ENCODE results near the gene ATP5PD.
"Not testable (repeated sequence)": the region's sequence is repeated elsewhere in the genome, so short reads cannot be mapped to it uniquely, and the experiment has no call there.

Gene ATP5PD

GRCh38 chr17:75049706-75050105 is 2.9 kb upstream of the ATP5PD start:
- Histone ChIP-seq H3K79me2 (peaks cover 2% of the 10 kb centered on the region), H3K36me3 (ENCODE audit: control insufficient read depth, insufficient read depth, low read length) (no peaks in the 10 kb centered on the region), H3K4me1 (peaks cover 4% of the 10 kb centered on the region), H3K4me3 (ENCODE audit: low read depth, low read length) (no peak overlapping the region), H3K27ac (no peak overlapping the region), H3K9me3 (ENCODE audit: control insufficient read depth, low read length) (no peaks in the 10 kb centered on the region), H3K9ac (no peak overlapping the region), H3K27me3 (ENCODE audit: control insufficient read depth, insufficient read depth, low read length) (no peaks in the 10 kb centered on the region), H2AFZ (no peak overlapping the region), H3K4me2 (ENCODE audit: low read length) (no peak overlapping the region)
- TF ChIP-seq CTCF (IDR thresholded peaks at IDR 0.05): no peak

- Histone ChIP-seq H3K9ac (no peak overlapping the region), H2AFZ (no peak overlapping the region), H3K79me2 (no peaks in the 10 kb centered on the region), H3K4me3 (ENCODE audit: low read depth, low read length) (no peak overlapping the region), H3K36me3 (ENCODE audit: control insufficient read depth, insufficient read depth, low read length) (no peaks in the 10 kb centered on the region), H3K9me3 (ENCODE audit: control insufficient read depth, low read length) (no peaks in the 10 kb centered on the region), H3K27me3 (ENCODE audit: control insufficient read depth, insufficient read depth, low read length) (no peaks in the 10 kb centered on the region), H3K4me1 (peaks cover 4% of the 10 kb centered on the region), H3K4me2 (ENCODE audit: low read length) (no peak overlapping the region), H3K27ac (no peak overlapping the region)
- no peak for TF ChIP-seq CTCF (IDR thresholded peaks at IDR 0.05)
Observed at GRCh38 chr17:75049057-75049456, 2.3 kb upstream of the ATP5PD start.

GRCh38 chr17:75048249-75048878 is 1.6 kb upstream of the ATP5PD start:
- no peak overlapping the region for H3K9ac ChIP-seq
- H3K36me3 ChIP-seq (ENCODE audit: control insufficient read depth, insufficient read depth, low read length): no peaks in the 10 kb centered on the region
- H3K27me3 ChIP-seq (ENCODE audit: control insufficient read depth, insufficient read depth, low read length): no peaks in the 10 kb centered on the region
- H3K79me2 ChIP-seq: no peaks in the 10 kb centered on the region
- no peak overlapping the region for H2AFZ ChIP-seq
- H3K4me1 ChIP-seq: peaks cover 4% of the 10 kb centered on the region
- H3K27ac ChIP-seq: no peak overlapping the region
- H3K4me3 ChIP-seq (ENCODE audit: low read depth, low read length): peak overlapping the region; percentile 48
- no peaks in the 10 kb centered on the region for H3K9me3 ChIP-seq (ENCODE audit: control insufficient read depth, low read length)
- TF ChIP-seq CTCF (IDR thresholded peaks at IDR 0.05): no peak
- peak overlapping the region; percentile 51 for H3K4me2 ChIP-seq (ENCODE audit: low read length)

GRCh38 chr17:75047398-75048098 is 779 bp upstream of the ATP5PD start:
- Histone ChIP-seq H3K4me1 (peaks cover 4% of the 10 kb centered on the region), H3K4me2 (ENCODE audit: low read length) (peak overlapping the region; percentile 51), H3K79me2 (no peaks in the 10 kb centered on the region), H3K9me3 (ENCODE audit: control insufficient read depth, low read length) (no peaks in the 10 kb centered on the region), H3K27ac (no peak overlapping the region), H2AFZ (peak overlapping the region; percentile 85), H3K27me3 (ENCODE audit: control insufficient read depth, insufficient read depth, low read length) (no peaks in the 10 kb centered on the region), H3K36me3 (ENCODE audit: control insufficient read depth, insufficient read depth, low read length) (no peaks in the 10 kb centered on the region), H3K4me3 (ENCODE audit: low read depth, low read length) (peak overlapping the region; percentile 48), H3K9ac (no peak overlapping the region)
- TF ChIP-seq CTCF (IDR thresholded peaks at IDR 0.05): no peak

- H3K36me3 ChIP-seq (ENCODE audit: control insufficient read depth, insufficient read depth, low read length); H3K27me3 ChIP-seq (ENCODE audit: control insufficient read depth, insufficient read depth, low read length); H3K9me3 ChIP-seq (ENCODE audit: control insufficient read depth, low read length); H3K27ac ChIP-seq; H3K4me1 ChIP-seq; H3K79me2 ChIP-seq: not testable (repeated sequence)
- Histone ChIP-seq H3K4me2 (ENCODE audit: low read length) (peak overlapping the region; percentile 77), H3K9ac (peak overlapping the region; percentile 71), H3K4me3 (ENCODE audit: low read depth, low read length) (peak overlapping the region; percentile 99), H2AFZ (peak overlapping the region; percentile 98)
Observed at GRCh38 chr17:75045946-75046406, 793 bp downstream of the ATP5PD start.

All from parathyroid adenoma (tissue), 2 donors.